Activated naive CD4-positive, alpha-beta T cell treated with anti-CD3 and anti-CD28 coated beads, Interleukin-2, amount 50 U/mL, for 16 hours (primary cell): Measurements from ENCODE around the gene MYO18B.

Source experiments
- DNase-seq: peaks from one replicate; pipeline ENCODE4 v3.0.0-alpha.2; 2020

MYO18B gene

DNA sequence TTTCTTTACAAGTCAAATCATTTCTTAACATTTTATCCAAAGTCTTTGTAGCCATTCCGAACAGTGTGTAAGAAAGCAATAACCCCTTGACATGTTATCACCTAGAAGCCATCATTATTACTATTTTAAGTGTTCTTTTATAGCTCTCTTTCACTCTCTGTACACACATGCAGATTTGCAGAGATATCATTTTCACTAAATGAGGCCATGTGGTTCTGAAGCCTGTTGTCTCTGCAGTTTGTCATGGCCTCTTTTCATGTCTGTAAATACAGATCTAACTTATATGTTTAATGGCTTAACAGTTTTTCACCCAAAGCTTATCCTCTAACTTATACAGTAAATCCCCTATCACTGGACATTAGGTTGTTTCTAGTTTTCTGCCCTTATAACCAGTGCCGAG lies 166.8 kb downstream of the MYO18B start:
- DNase-seq: no peak

DNA sequence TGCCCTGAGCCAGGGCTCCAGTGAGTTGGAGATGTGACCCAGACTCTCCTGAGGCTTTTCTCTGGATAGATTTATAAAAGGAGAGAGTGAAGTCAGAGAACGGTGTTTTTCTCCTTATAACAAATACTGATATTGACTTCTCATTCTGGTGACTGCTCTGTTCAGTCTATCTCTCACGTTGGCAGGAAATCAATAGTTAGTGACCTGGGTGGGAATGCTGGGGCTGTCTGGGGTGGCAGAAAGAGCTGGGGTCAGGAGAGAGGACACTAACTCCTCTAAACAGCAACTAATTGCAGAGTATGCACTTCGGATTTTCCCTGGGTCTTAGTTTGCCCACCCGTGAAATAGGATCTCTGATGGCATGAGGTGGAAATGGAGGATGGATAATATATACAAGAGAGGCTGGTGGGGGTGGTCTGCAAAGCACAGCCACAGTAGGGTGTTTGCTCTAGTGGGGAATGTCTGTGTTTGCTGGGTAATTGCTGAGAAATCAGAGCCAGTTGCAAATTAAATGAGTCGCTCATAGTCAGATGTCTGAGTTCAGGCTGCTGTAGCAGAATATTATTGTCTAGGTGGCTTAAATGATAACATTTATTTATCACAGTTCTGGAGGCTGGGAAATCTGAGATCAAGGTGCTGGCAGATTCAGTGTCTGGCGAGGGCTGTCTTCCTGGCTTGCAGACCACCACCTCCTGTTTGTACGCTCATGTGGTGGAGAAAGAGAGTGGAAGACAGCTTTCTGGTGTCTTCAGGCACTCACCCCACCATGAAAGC lies 167.8 kb downstream of the MYO18B start:
- DNase-seq: no peak

GRCh38 chr22:25911243-25911972 lies 169.4 kb downstream of the MYO18B start:
- DNase-seq: no peak

GRCh38 chr22:25919452-25919851 lies 177.5 kb downstream of the MYO18B start:
- DNase-seq: no peak

DNA sequence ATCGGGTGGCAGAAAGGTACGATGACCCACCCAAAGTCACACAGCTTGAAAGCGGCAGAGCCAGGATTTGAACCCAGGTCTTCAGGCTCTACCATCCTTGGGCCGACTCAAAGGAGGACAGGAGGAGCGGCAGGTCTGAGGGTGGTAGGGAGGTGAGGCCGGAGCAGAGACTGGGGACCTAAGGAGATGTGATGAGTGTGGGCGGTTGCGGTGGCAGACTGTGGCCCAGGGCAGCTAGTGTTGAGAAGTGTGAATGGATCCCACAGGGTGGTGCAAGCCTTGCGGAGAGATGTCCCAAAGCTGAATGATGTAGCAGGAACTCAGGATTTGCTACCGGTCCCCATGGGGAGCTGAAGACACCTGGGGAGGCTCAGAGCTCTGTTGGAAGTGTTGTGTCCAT lies 180.2 kb downstream of the MYO18B start:
- no peak for DNase-seq

GRCh38 chr22:25923914-25924313 lies 181.9 kb downstream of the MYO18B start:
- no peak for DNase-seq

DNA sequence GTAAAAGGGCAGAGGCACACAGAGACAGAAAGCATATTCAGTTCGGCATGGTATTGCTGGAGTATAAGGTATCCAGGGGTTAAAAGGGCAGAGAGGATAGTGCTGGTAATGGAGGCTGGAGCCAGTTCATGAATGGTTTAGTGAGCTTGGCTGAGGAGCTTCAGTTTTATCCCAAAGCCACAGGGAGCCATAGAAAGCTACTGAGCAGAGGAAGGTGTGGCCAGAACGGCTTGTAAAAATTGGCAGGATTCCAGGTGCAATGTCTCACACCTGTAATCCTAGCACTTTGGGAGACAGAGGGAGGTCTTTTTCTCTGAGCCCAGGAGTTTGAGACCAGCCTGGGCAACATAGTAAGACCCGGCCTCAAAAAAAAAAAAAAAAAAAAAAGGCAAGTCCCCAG lies 186.1 kb downstream of the MYO18B start:
- DNase-seq: no peak

DNA sequence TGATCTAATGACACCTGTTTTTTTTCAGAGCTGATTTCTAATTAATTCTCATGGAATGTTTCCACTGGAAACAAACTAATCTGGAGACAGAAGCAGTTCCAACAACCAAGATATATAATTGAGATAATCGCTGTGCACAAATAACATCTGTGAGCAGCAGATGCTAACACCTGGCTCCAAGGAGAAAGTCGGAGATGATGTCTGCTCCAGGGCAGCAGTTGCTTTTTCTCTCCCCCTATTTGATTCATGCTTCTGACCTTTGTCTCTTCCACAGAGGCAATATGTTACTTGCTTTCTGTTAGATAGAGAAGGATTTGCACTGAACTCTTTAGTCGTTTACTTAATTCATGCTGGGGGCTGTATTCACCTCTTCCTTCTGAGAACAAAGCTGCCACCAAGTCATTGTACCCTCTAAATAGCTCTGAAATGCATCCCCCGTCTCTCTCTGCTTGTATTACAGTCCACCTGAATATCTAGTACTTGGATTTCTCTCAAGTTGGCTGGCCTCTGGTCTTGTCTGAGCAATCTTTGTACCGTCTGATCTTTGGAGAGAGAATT lies 187.4 kb downstream of the MYO18B start:
- no peak for DNase-seq

DNA sequence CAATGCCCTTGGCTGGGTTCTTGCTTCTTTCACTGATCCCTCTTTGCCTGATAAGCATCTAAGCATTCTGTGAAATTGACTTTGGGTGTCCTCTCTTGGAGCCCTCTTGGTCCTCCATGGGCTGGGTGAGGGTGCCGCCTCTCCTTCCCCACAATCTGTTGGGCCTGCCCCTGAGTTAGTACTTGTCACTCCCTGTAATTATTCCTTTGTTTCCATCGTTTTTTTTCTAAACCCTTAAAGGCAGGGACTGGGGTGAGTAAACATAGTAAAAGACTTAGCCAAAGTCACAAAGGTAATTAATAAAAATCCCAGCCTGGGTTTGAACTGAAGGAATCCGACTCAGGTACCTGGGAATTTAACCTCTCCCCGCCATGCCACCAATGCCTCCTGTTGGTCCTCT lies 188.1 kb downstream of the MYO18B start:
- no peak for DNase-seq

DNA sequence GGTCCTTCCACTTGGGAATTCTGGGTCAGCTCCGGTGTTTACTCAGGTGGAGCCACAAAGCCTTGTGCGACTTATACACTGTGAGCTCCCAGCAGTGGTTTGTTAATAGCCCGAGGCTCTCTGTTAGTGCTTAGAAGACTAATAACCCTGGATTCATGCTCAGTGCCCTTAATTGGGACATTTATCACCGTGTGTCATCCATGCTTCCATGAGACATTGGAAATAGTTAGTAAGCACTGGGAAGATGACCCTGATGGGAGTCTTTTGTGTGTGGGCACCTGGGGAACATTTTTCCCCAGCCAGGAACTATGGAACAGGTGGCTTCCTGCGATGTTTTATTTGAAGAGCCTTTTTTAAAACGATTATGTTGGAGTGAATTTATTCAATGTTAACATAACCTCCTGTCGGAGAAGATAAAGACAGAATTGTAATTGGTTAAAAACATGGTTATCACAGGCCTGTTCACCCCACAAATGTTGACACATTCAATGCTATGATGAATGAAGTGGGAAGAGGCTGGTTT lies 188.9 kb downstream of the MYO18B start:
- no peak for DNase-seq

DNA sequence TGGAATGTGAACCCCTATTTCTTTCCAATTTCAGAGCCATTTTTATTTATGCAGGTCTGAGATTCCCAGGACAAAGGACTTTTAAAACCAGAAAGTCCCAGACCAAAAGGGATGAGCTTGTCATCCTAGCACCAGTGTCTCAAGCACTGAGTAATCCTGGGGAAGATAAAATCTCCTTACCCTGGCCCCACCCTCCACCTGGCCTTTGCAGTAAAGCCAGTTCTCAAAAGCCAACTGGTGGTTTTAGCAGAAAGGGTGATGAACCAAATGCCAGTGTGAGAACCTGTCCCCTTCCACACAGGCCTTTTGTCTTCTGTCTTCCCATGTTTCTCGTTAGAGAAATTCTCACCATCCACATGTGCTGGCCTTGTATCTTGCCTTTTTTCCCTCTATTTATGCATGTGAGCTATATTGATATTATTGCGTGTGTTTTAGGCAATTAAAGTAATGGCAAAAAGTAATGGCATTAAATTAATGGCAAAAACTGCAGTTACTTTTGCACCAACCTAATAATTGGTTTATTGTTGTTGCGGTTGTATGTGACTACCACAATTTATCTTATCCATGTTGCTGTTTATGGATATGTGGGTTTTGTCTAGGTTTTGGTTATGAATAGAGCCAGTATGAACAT lies 191.3 kb downstream of the MYO18B start:
- no peak for DNase-seq

GRCh38 chr22:25935266-25936058 lies 193.5 kb downstream of the MYO18B start:
- no peak for DNase-seq

GRCh38 chr22:25938151-25938550 lies 196.2 kb downstream of the MYO18B start:
- DNase-seq: no peak

GRCh38 chr22:25939384-25939783 lies 197.4 kb downstream of the MYO18B start:
- DNase-seq: no peak

- DNase-seq: no peak
Observed at GRCh38 chr22:25940479-25940878, 198.5 kb downstream of the MYO18B start.

- DNase-seq: no peak
Observed at GRCh38 chr22:25941365-25941960, 199.5 kb downstream of the MYO18B start.

DNA sequence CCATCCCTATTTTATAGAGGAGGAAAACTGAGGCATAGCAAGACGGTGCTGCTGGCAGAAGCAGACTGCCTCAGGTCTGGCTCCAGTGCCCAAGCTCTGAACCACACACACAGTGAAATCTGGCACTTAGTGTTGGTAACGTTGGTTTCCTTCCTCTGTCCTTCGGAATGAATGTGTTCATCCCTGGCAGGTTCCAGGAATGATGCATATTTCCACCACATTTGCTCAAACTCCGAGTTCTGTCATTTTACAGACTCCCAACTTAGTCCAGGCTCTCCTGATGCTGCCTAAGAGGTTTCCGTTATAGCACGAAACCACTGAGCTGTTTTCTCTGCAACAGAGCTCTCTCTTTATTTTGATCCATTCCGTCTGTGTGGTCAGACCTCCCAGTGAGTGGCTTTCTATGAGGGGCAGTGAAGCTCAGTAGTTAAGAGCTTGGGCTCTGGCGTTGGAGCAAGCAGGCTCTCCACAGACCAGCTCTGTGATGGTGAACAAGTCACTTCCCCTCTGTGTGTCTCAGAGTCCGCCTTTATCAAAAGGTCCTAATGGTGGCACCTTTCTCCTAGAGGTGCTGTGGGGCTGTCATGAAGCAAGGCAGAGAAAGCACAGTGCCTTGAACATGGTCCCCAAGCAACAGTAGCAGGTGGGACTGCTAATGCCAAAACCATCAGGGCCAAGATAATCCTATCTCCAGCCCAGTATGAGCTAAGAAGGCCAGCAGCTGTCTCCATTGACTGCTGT lies 200.3 kb downstream of the MYO18B start:
- no peak for DNase-seq

- DNase-seq: no peak
Observed at GRCh38 chr22:25942856-25943411, 200.9 kb downstream of the MYO18B start.

- no peak for DNase-seq
Observed at GRCh38 chr22:25950111-25950510, 208.1 kb downstream of the MYO18B start.

DNA sequence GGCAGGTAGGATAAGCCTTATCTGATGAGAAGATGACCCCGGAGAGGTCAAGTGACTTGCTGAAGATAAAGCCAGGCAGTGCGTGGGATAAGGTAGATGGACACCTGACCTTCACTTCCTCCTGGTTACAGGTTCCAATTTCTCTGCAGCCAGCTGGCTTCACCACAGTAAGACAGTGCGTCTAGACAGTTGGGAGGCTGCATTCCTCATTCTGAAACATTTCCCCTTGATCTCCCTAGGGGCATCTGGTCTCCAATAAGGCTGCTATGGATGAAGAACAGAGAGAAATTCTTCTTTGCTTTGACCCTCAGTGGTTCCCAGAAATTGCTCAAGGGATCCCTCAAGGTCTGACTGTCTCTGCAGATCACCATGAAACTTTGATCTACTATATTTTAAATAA lies 211.3 kb downstream of the MYO18B start:
- DNase-seq: no peak

- no peak for DNase-seq
Observed at GRCh38 chr22:25953919-25954318, 211.9 kb downstream of the MYO18B start.
